ENCODE results near the gene NEURL3. TPM values are rescaled to one million over a fixed set of nuclear protein-coding genes. Genes with fewer than 3 reads are reported as not detected.

The NEURL3 gene
- total and polyA plus RNA-seq, 9 of the 15 experiments (the other 6 are each of a cell fraction or from before 2014, with no cell fraction given) = not detected

DNA sequence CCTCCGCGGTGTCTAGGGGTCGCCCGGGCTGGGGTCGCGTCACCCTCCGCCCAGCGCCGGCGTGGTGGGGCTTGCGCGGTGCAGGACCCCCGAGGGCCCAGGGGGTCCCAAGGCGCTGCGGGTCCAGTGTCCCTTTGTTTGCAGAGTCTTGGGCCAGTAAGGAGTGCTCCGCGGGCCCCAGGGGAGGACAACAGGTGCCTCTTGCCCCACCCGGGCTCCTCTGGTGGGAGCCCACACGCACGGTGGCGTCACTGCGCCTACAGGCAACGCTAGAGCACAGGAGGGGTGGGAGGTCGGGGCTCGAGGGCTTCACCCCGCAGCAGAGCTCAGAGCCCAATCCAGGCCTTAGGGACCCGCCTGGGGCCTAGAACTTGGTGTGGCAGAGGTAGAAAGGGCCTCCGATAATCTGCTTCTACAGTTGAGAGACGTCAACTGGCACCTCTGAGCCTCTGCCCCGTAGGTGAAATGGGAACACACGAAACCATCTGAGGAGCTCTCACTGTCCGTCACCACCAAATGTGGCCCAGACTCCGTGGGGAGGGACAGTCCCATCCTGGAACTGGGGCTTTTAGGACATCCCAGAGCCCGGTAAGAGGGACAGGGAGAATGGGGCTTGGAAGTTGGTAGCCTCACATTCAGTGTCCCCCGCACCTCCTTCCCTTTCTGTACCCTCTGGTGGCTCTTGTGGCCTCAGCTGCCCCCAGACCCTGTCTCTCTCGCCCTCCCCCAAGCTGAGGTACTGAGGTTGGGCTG is 32.8 kb upstream of the NEURL3 start:
- H3K27me3 ChIP-seq (ENCODE audit: control insufficient read depth in 2 of 2, insufficient read depth in 2 of 2, low read length in 2 of 2) = no peaks in the 10 kb centered on the region
- no peaks in the 10 kb centered on the region for H3K9me3 ChIP-seq (replicated peaks; ENCODE audit: control insufficient read depth, insufficient read depth, low read depth, low read length)
- H3K36me3 ChIP-seq (ENCODE audit: control insufficient read depth, insufficient read depth, low read length) = no peaks in the 10 kb centered on the region
- peaks cover 4% of the 10 kb centered on the region for H3K9me1 ChIP-seq (ENCODE audit: control insufficient read depth, insufficient read depth, low read length)
- peaks cover 5 to 25% of the 10 kb centered on the region in 2 experiments; a peak in 3 of 5 replicates for H3K4me1 ChIP-seq (replicated peaks in 1 of 2; ENCODE audit: control insufficient read depth in 2 of 2, insufficient read depth in 2 of 2, low read length in 2 of 2)
- in situ Hi-C loops (cut with MboI) = no loop called here
- H3K4me2 ChIP-seq (ENCODE audit: insufficient read depth, low read length) = 0 out of 2 replicates have a peak overlapping the region, but pooled peaks have one; percentile 81
- ChIA-PET POLR2A (interaction anchor here (0.6 to 1.4 kb wide), 4 partner anchors 10 to 268 kb away, joined by 3 to 4 read pairs (median 4); no protein-coding TSS in a partner anchor), CTCF (ENCODE audit: low intra/inter-chr PET ratio) (no interaction called here)
- no peak overlapping the region for H2AFZ ChIP-seq (ENCODE audit: low read depth, low read length)
- WGBS (ENCODE audit: insufficient coverage, low coverage, missing lambda C conversion rate) = 82% methylated on average over 33 of the region's 36 CpGs
- H3K4me3 ChIP-seq = peak overlapping the region; percentile 81; the same call in 1 of the 2 replicates
- intact Hi-C loops (cut with micrococcal nuclease) = no loop called here
- no TSS peak for BruUV-seq (replicated peaks)
- FAIRE-seq (no peak), DNase-seq (ENCODE audit: extremely low read depth in 1 of 4, low spot score in 3 of 4) (no peak), ATAC-seq (no peak)
- no peaks in the 10 kb centered on the region; the same call in 1 of the 3 replicates for H3K79me2 ChIP-seq (ENCODE audit: control insufficient read depth, insufficient read depth, low read length)
- H4K20me1 ChIP-seq (replicated peaks; ENCODE audit: control insufficient read depth, insufficient read depth, low read length) = peaks cover 20% of the 10 kb centered on the region
- H3K9ac ChIP-seq (ENCODE audit: insufficient read depth in 1 of 2, low read depth in 2 of 2, low read length in 2 of 2) = peak overlapping the region in 1 of 2 experiments; percentile 94; a peak in 2 of 4 replicates
- no peak overlapping the region for H3K27ac ChIP-seq (ENCODE audit: extremely low read depth, low read depth, low read length)
- no peak for TF ChIP-seq RBM34 (IDR thresholded peaks at IDR 0.05; ENCODE audit: borderline replicate concordance, insufficient read depth, low read length)
- TF ChIP-seq HOXB6 (CRISPR knock-in tag; IDR thresholded peaks at IDR 0.05; ENCODE audit: borderline replicate concordance) = no peak
- TF ChIP-seq STAT5A (IDR thresholded peaks at IDR 0.05; ENCODE audit: borderline replicate concordance, low read length) = no peak
- no peak for TF ChIP-seq ZNF175 (CRISPR knock-in tag; IDR thresholded peaks at IDR 0.05; ENCODE audit: low read depth)
- TF ChIP-seq SRSF9 (IDR thresholded peaks at IDR 0.05; ENCODE audit: borderline replicate concordance, low read depth, low read length) = no peak
- no peak for TF ChIP-seq ZNF263 (CRISPR knock-in tag; IDR thresholded peaks at IDR 0.05; ENCODE audit: borderline replicate concordance)
- TF ChIP-seq TCF7L2 (IDR thresholded peaks at IDR 0.05; ENCODE audit: low read depth, low read length) = no peak
- no peak for TF ChIP-seq TOE1 (IDR thresholded peaks at IDR 0.05; ENCODE audit: borderline replicate concordance)
- no peak for TF ChIP-seq TOE1 (CRISPR knock-in tag; IDR thresholded peaks at IDR 0.05; ENCODE audit: borderline replicate concordance, low read depth)
- TF ChIP-seq IRF2 (CRISPR knock-in tag; IDR thresholded peaks at IDR 0.05) = no peak
- no peak for TF ChIP-seq ZNF274 (IDR thresholded peaks at IDR 0.05; ENCODE audit: borderline replicate concordance, low read depth, low read length)

Measured in K562 (cell line).